Stimulated activated CD4-positive, alpha-beta T cell treated with anti-CD3 and anti-CD28 coated beads, Interleukin-12 subunit alpha, Interleukin-12 subunit beta, amount 100 ng/mL, for 48 hours (primary cell): ENCODE measurements around the gene JOSD1.
"Not testable (repeated sequence)": the region's sequence is repeated elsewhere in the genome, so short reads cannot be mapped to it uniquely, and the experiment has no call there.

Source experiments
- DNase-seq, 3 donors: peaks; one replicate each; pipeline ENCODE4 v3.0.0-alpha.2; 2020; ENCODE audit warnings: low read depth in 2 of 3, low spot score in 1 of 3

The JOSD1 gene

GRCh38 chr22:38694049-38694448, 6.7 kb downstream of the JOSD1 start:
- no peak for DNase-seq

GRCh38 chr22:38689651-38690050, 11.1 kb downstream of the JOSD1 start:
- DNase-seq = no peak

GRCh38 chr22:38685761-38686160, 15.0 kb downstream of the JOSD1 start:
- DNase-seq = no peak

- DNase-seq = no peak
Measured at GRCh38 chr22:38684895-38685294, 15.8 kb downstream of the JOSD1 start.

- peak; percentile 74 to 82 (median 77) for DNase-seq
Measured at GRCh38 chr22:38681582-38682335, 19.0 kb downstream of the JOSD1 start, which contains the start of gene TOMM22. TSS of gene TOMM22 (plus strand) at chr22:38681957. CDS start at chr22:38681979, 22 bp downstream.

- no peak for DNase-seq
Measured at GRCh38 chr22:38675833-38676232, 24.9 kb downstream of the JOSD1 start.

- no peak for DNase-seq
Measured at GRCh38 chr22:38674888-38675287, 25.9 kb downstream of the JOSD1 start.

- peak in 2 of 3 donors; percentile 25 to 30 for DNase-seq
Measured at GRCh38 chr22:38657045-38657909, 43.5 kb downstream of the JOSD1 start.

- DNase-seq = peak; percentile 67 to 84 (median 79)
Measured at GRCh38 chr22:38656256-38657044, 44.3 kb downstream of the JOSD1 start, which contains the start of the genes CBY1 and FAM227A. TSS of gene CBY1 (plus strand) at chr22:38656638. CDS start at chr22:38668055, 11,417 bp downstream. TSS of gene FAM227A (minus strand) at chr22:38656392. CDS start at chr22:38650168, 6,224 bp downstream.

- no peak for DNase-seq
Measured at GRCh38 chr22:38655519-38656255, 45.1 kb downstream of the JOSD1 start.

- no peak for DNase-seq
Measured at GRCh38 chr22:38653741-38654140, 47.0 kb downstream of the JOSD1 start.

- DNase-seq = no peak
Measured at GRCh38 chr22:38652859-38653258, 47.9 kb downstream of the JOSD1 start.

- no peak for DNase-seq
Measured at GRCh38 chr22:38649841-38650522, 50.8 kb downstream of the JOSD1 start.

GRCh38 chr22:38645430-38645829, 55.3 kb downstream of the JOSD1 start:
- DNase-seq = no peak

GRCh38 chr22:38644245-38644644, 56.5 kb downstream of the JOSD1 start:
- not testable (repeated sequence) for DNase-seq

- DNase-seq = no peak
Measured at GRCh38 chr22:38641476-38642040, 59.2 kb downstream of the JOSD1 start.

GRCh38 chr22:38638728-38639127, 62.0 kb downstream of the JOSD1 start:
- DNase-seq = no peak

GRCh38 chr22:38638216-38638615, 62.5 kb downstream of the JOSD1 start:
- no peak for DNase-seq
